OCI-LY7 (cell line): ENCODE results near the gene TMEM109. TPM values are rescaled to one million over a fixed set of nuclear protein-coding genes. Genes with fewer than 3 reads are reported as not detected.

Experiments used
- BruUV-seq: library from RNA; stranded (reverse); fragments of 400-500 nt; replicated peaks from 2 replicates; lab custom pipeline; 2021; lab: Mats Ljungman, UMichigan
- CTCF ChIA-PET: fragments of 300-600 bp; sonication (Branson Sonifier 250); formaldehyde crosslinking; loops from one replicate; lab custom pipeline; 2022; ENCODE audit warnings: antibody characterized with exemption; ENCODE audit not compliant: unreplicated experiment; lab: Charles Lee
- POLR2A ChIA-PET: fragments of 300-600 bp; sonication (Branson Sonifier 250); formaldehyde crosslinking; loops from one replicate; lab custom pipeline; 2022; ENCODE audit warnings: antibody characterized with exemption; lab: Charles Lee
- DNase-seq: peaks from one replicate; pipeline ENCODE4 v3.0.0-alpha.2; 2015; ENCODE audit warnings: low spot score
- H2AFZ ChIP-seq: fragments of 200-600 bp; sonication (generic), shearing (Covaris generic); 2 replicates; pipeline ENCODE4 v1.6.1; 2014; ENCODE audit warnings: mild to moderate bottlenecking, antibody characterized with exemption, low read length, moderate library complexity
- H3K27ac ChIP-seq: fragments of 200-600 bp; sonication (generic); 2 replicates; pipeline ENCODE4 v1.5.1; 2014; ENCODE audit warnings: mixed run types, low read depth, mild to moderate bottlenecking, moderate library complexity, low read length, inconsistent platforms; ENCODE audit not compliant: poor library complexity, severe bottlenecking
- H3K36me3 ChIP-seq: fragments of 200-600 bp; sonication (generic); 2 replicates; pipeline ENCODE4 v1.6.1; 2014; ENCODE audit warnings: mild to moderate bottlenecking, antibody characterized with exemption, low read length, moderate library complexity, mixed read lengths; ENCODE audit not compliant: insufficient read depth
- H3K4me1 ChIP-seq: fragments of 200-600 bp; sonication (generic); 2 replicates; pipeline ENCODE4 v1.5.1; 2014; ENCODE audit warnings: mild to moderate bottlenecking, low read length; ENCODE audit not compliant: insufficient read depth, poor library complexity, severe bottlenecking
- H3K4me2 ChIP-seq: fragments of 200-600 bp; sonication (generic); 2 replicates; pipeline ENCODE4 v1.6.1; 2014; ENCODE audit warnings: mild to moderate bottlenecking, low read length
- H3K4me3 ChIP-seq: fragments of 200-600 bp; sonication (generic); 2 replicates; pipeline ENCODE4 v1.5.1; 2014; ENCODE audit warnings: mild to moderate bottlenecking, low read depth, low read length; ENCODE audit not compliant: poor library complexity, severe bottlenecking
- H3K79me2 ChIP-seq: fragments of 200-600 bp; sonication (generic); 2 replicates; pipeline ENCODE4 v1.6.1; 2016; ENCODE audit warnings: low read depth, mild to moderate bottlenecking, low read length, moderate library complexity, mixed read lengths; ENCODE audit not compliant: insufficient read depth
- H3K9me2 ChIP-seq: fragments of 200-600 bp; sonication (generic); 2 replicates; pipeline ENCODE4 v1.6.1; 2016; ENCODE audit warnings: mild to moderate bottlenecking, low read length, mixed read lengths; ENCODE audit not compliant: insufficient read depth
- H3K9me3 ChIP-seq: fragments of 200-600 bp; sonication (generic); 2 replicates; pipeline ENCODE4 v1.6.1; 2014; ENCODE audit warnings: mild to moderate bottlenecking, mixed run types, low read length, mixed read lengths
- H4K20me1 ChIP-seq: fragments of 200-600 bp; sonication (generic); 2 replicates; pipeline ENCODE4 v1.6.1; 2014; ENCODE audit warnings: mild to moderate bottlenecking, antibody characterized with exemption, low read length, moderate library complexity, mixed read lengths; ENCODE audit not compliant: insufficient read depth
- EZH2phosphoT487 ChIP-seq: fragments of 200-600 bp; sonication (generic); IDR thresholded peaks from 2 replicates; pipeline ENCODE4 v1.6.1; 2018; ENCODE audit warnings: low read depth, borderline replicate concordance, mild to moderate bottlenecking, mixed run types, antibody characterized with exemption, low read length, moderate library complexity, mixed read lengths
- intact Hi-C: fragments of 100-400 bp; cut with micrococcal nuclease; formaldehyde crosslinking; loops from one replicate; pipeline ENCODE4 v1.10.0; 2022; ENCODE audit not compliant: unreplicated experiment
- total RNA-seq, 2 experiments: library from RNA; depleted of rRNA in 1 of 2; stranded (reverse); fragments of >200 nt in 1 of 2; shearing (Covaris generic) in 1 of 2; gene quantifications; 2 replicates each; pipeline ENCODE4 v1.2.3, GENCODE V29; 2014 to 2022
- TF ChIP-seq, protein P1 (sequence below): fragments of 200-600 bp; sonication (generic); conservative IDR thresholded peaks from 2 replicates; pipeline ENCODE4 v1.5.1; 2014; ENCODE audit warnings: mild to moderate bottlenecking, antibody characterized with exemption, low read length, moderate library complexity, mixed read lengths

The TMEM109 gene
- total RNA-seq, 2 experiments from 2014 or later = 57.0 to 67.8 TPM

DNA sequence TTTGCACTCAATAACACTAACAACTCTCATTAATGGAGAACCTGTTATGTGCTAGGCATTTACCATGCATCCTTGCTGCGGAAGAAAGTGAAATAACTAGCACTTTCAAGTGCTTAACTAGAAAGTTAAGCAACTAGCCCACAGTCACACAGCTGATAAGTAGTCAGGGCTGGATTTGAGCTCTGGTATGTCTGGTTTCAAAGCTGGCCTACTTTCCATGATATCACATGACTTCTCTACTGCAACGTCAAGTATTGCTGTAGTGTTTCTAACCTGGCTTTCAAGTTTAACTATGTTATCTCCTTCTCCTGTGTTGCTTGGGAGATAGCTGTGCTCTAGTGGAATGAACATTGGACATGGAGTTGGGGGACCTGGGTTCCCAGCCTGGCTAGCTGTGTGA, 25.9 kb downstream of the TMEM109 start:
- ChIA-PET CTCF (interaction anchor here (1.9 kb wide), 1 partner anchor 10 kb away, joined by 5 read pairs; no protein-coding TSS in a partner anchor), POLR2A (interaction anchor here (0.6 to 1.8 kb wide), 6 partner anchors 9 to 31 kb away, joined by 3 to 11 read pairs (median 6); no protein-coding TSS in a partner anchor)
- no peak overlapping the region for H3K27ac ChIP-seq
- no peak for TF ChIP-seq EZH2phosphoT487
- TF ChIP-seq, protein P1, sequence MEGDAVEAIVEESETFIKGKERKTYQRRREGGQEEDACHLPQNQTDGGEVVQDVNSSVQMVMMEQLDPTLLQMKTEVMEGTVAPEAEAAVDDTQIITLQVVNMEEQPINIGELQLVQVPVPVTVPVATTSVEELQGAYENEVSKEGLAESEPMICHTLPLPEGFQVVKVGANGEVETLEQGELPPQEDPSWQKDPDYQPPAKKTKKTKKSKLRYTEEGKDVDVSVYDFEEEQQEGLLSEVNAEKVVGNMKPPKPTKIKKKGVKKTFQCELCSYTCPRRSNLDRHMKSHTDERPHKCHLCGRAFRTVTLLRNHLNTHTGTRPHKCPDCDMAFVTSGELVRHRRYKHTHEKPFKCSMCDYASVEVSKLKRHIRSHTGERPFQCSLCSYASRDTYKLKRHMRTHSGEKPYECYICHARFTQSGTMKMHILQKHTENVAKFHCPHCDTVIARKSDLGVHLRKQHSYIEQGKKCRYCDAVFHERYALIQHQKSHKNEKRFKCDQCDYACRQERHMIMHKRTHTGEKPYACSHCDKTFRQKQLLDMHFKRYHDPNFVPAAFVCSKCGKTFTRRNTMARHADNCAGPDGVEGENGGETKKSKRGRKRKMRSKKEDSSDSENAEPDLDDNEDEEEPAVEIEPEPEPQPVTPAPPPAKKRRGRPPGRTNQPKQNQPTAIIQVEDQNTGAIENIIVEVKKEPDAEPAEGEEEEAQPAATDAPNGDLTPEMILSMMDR = no peak
- H3K9me3 ChIP-seq = no peaks in the 10 kb centered on the region
- peaks cover 20% of the 10 kb centered on the region; the same call in 1 of the 2 replicates for H3K36me3 ChIP-seq
- no peaks in the 10 kb centered on the region for H3K9me2 ChIP-seq
- H2AFZ ChIP-seq = no peak overlapping the region
- H4K20me1 ChIP-seq = no peaks in the 10 kb centered on the region
- BruUV-seq = no TSS peak
- no peaks in the 10 kb centered on the region for H3K79me2 ChIP-seq
- H3K4me2 ChIP-seq = no peak overlapping the region
- H3K4me3 ChIP-seq = no peak overlapping the region
- DNase-seq = no peak
- peaks cover 21% of the 10 kb centered on the region for H3K4me1 ChIP-seq
- intact Hi-C loops = no loop called here

DNA sequence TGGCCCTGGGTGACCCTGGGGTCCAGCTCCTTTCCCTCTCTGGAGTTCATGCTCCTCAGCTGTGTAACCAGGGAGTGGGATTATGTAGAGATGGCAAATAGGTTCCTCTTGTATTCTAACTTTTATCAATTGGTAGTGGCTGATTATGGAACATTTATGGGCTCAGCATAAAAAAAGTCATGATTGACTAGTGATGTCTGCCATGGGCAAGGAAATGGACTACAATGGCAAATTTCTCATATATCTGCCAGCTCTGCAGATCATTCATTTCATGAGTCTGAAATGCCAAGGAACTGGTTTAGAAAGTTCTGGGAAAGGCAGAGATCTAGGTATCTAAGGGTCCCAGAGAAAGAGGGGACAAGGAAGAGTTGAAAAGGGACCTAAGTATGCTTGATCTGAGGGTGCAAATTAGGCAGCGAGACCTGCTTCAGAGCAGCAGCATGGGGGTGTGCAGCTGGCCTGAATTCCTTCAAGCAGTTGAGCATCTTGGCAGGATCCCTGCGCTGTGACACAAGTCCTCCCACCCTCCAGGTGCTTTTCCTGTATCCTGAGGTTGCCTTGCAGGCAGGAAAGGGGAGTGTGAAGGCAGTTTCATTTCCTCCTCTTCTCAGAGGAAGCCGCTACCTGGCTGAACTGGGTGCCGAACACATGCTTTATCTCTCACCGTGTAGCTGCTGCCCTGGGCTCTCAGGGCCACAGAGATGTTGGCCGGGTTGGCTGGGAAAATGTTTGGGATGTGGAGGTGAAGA, 27.6 kb downstream of the TMEM109 start:
- no peak overlapping the region for H3K27ac ChIP-seq
- intact Hi-C loops = no loop called here
- ChIA-PET CTCF (no interaction called here), POLR2A (interaction anchor here (1.3 to 1.8 kb wide), 3 partner anchors 10 to 13 kb away, joined by 3 to 8 read pairs (median 7); no protein-coding TSS in a partner anchor)
- peak overlapping the region; percentile 62 for H3K4me2 ChIP-seq
- no peak for TF ChIP-seq EZH2phosphoT487
- TF ChIP-seq, protein P1 = no peak
- no peaks in the 10 kb centered on the region for H4K20me1 ChIP-seq
- no peaks in the 10 kb centered on the region for H3K9me2 ChIP-seq
- H3K4me1 ChIP-seq = peaks cover 21% of the 10 kb centered on the region
- no TSS peak for BruUV-seq
- peaks cover 20% of the 10 kb centered on the region; the same call in 1 of the 2 replicates for H3K36me3 ChIP-seq
- no peak overlapping the region for H2AFZ ChIP-seq
- peak; percentile 46 for DNase-seq
- H3K4me3 ChIP-seq = peak overlapping the region; percentile 6
- no peaks in the 10 kb centered on the region for H3K9me3 ChIP-seq
- no peaks in the 10 kb centered on the region for H3K79me2 ChIP-seq

DNA sequence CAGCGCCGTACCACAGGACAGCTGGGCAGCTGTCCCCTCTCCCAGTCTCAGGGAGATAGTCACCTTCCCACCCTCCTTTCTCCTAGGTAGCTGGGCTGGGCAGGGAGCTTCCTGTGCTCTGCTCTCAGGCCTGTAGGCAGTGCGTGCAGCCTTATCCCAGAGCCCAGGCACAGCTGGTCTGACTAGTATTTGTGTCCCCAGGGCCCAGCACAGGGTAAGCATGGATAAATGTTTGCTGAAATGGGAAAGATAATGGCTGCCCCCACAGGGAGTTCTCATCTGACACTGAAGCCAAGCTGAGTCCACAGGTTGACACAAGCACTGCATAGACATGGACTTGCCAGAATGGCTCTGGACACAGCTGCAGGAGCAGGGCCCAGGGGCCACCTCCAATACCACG, 28.3 kb downstream of the TMEM109 start:
- H3K4me1 ChIP-seq = peaks cover 21% of the 10 kb centered on the region
- peaks cover 20% of the 10 kb centered on the region; the same call in 1 of the 2 replicates for H3K36me3 ChIP-seq
- intact Hi-C loops = no loop called here
- TF ChIP-seq EZH2phosphoT487 = no peak
- TF ChIP-seq, protein P1 = no peak
- POLR2A ChIA-PET = interaction anchor here (1.3 kb wide), 1 partner anchor 11 kb away, joined by 3 read pairs; no protein-coding TSS in a partner anchor
- BruUV-seq = no TSS peak
- H3K4me3 ChIP-seq = peak overlapping the region; percentile 6
- H4K20me1 ChIP-seq = no peaks in the 10 kb centered on the region
- no peak overlapping the region for H3K27ac ChIP-seq
- no peaks in the 10 kb centered on the region for H3K9me3 ChIP-seq
- no peak for DNase-seq
- CTCF ChIA-PET = no interaction called here
- no peak overlapping the region for H2AFZ ChIP-seq
- H3K4me2 ChIP-seq = peak overlapping the region; percentile 62
- H3K79me2 ChIP-seq = no peaks in the 10 kb centered on the region
- no peaks in the 10 kb centered on the region for H3K9me2 ChIP-seq
